HG03039 (cell line): ENCODE data around the gene MMRN2.

Experiments
- ATAC-seq: cut with Tn5 transposase; IDR thresholded peaks from one replicate; pipeline ENCODE4 v1.9.1; 2021; ENCODE audit warnings: mild to moderate bottlenecking, moderate library complexity; ENCODE audit not compliant: unreplicated experiment

Gene MMRN2

GRCh38 chr10:86888585-86889381 lies 68.6 kb downstream of the MMRN2 start:
- peak; percentile 95 for ATAC-seq
